ENCODE data around the gene PARP8. TPM values are rescaled to one million over a fixed set of nuclear protein-coding genes. Genes with fewer than 3 reads are reported as not detected.
"Not testable (repeated sequence)": the region's sequence is repeated elsewhere in the genome, so short reads cannot be mapped to it uniquely, and the experiment has no call there.

The PARP8 gene
- total RNA-seq, 4 donors from 2014 or later, result 3.6 to 26.0 (median 6.1) TPM

DNA sequence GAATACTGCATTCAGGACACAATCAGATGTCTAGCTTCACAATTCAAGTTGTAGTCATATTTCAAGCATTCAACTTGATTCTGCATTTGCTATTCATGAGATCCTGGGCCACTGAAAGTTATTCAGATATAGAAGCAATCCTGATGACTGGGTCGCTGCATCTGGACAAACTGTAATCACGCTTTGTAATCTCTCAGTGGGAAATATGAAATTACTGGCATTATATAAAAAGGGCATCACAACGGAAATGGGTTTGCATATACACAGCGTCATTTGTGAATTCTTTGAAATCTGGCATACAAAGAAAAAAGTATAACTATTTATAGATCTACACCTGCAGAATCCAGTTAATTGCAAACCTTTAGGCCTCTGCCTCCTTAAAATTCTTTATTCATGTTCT lies 102.2 kb downstream of the PARP8 start:
- no peak for DNase-seq
- no peak overlapping the region for H3K4me3 ChIP-seq
- H3K36me3 ChIP-seq, result no peaks in the 10 kb centered on the region
- H3K4me1 ChIP-seq, result no peaks in the 10 kb centered on the region
- no peak overlapping the region for H3K27ac ChIP-seq
- intact Hi-C loops (cut with DNase I; ENCODE audit: low total_unique reads) (no loop called here), in situ Hi-C loops (cut with MboI; ENCODE audit: low pct_ligation_motif_present in 1 of 4, low pct_unique_long_range_greater_than_20kb in 1 of 4, low sequenced_read_pairs in 3 of 4) (no loop called here)
- 81 to 87% methylated on average over 4 of the region's 4 CpGs for WGBS, 2 donors (ENCODE audit: low coverage in 1 of 2)
- TF ChIP-seq POLR2AphosphoS5 (IDR thresholded peaks at IDR 0.05), result no peak
- TF ChIP-seq, protein P1, sequence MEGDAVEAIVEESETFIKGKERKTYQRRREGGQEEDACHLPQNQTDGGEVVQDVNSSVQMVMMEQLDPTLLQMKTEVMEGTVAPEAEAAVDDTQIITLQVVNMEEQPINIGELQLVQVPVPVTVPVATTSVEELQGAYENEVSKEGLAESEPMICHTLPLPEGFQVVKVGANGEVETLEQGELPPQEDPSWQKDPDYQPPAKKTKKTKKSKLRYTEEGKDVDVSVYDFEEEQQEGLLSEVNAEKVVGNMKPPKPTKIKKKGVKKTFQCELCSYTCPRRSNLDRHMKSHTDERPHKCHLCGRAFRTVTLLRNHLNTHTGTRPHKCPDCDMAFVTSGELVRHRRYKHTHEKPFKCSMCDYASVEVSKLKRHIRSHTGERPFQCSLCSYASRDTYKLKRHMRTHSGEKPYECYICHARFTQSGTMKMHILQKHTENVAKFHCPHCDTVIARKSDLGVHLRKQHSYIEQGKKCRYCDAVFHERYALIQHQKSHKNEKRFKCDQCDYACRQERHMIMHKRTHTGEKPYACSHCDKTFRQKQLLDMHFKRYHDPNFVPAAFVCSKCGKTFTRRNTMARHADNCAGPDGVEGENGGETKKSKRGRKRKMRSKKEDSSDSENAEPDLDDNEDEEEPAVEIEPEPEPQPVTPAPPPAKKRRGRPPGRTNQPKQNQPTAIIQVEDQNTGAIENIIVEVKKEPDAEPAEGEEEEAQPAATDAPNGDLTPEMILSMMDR (IDR thresholded peaks at IDR 0.05), result no peak
- no peak for TF ChIP-seq EP300 (IDR thresholded peaks at IDR 0.05; ENCODE audit: low read depth)
- no peak for TF ChIP-seq POLR2A (IDR thresholded peaks at IDR 0.05)
- H3K27me3 ChIP-seq, result no peaks in the 10 kb centered on the region
- peaks cover 0 to 4% of the 10 kb centered on the region in 2 donors for H3K9me3 ChIP-seq

DNA sequence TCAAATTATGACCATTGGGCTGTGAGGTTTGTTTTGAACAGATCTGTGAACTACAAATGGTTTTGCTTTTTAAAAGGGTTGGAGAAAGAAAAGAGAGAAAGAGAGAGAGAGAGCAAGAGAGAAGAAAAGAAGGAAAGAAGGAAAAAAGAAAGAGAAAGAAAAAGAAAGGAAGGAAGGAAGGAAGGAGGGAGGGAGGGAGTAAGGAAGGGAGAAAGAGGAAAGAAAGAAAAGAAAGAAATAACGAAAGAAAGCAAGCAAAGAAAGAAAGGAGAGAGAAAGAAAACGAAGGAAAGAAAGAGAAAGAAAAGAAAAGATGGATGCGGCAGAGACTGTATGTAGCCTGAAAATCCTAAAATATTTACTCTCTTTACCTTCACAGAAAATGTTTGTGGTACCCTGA lies 104.0 kb downstream of the PARP8 start:
- 92 to 93% methylated on average over 2 to 3 of the region's 3 CpGs for WGBS, 2 donors (ENCODE audit: low coverage in 1 of 2)
- Histone ChIP-seq H3K9me3 (peaks cover 0 to 4% of the 10 kb centered on the region in 2 donors), H3K36me3 (no peaks in the 10 kb centered on the region), H3K4me1 (no peaks in the 10 kb centered on the region), H3K4me3 (no peak overlapping the region), H3K27me3 (no peaks in the 10 kb centered on the region), H3K27ac (no peak overlapping the region)
- intact Hi-C loops (cut with DNase I; ENCODE audit: low total_unique reads), result no loop called here
- TF ChIP-seq POLR2AphosphoS5 (IDR thresholded peaks at IDR 0.05) (no peak), POLR2A (IDR thresholded peaks at IDR 0.05) (no peak), EP300 (IDR thresholded peaks at IDR 0.05; ENCODE audit: low read depth) (no peak)
- TF ChIP-seq, protein P1 (IDR thresholded peaks at IDR 0.05), result no peak
- in situ Hi-C loops (cut with MboI; ENCODE audit: low pct_ligation_motif_present in 1 of 4, low pct_unique_long_range_greater_than_20kb in 1 of 4, low sequenced_read_pairs in 3 of 4), result no loop called here
- DNase-seq, result no peak

DNA sequence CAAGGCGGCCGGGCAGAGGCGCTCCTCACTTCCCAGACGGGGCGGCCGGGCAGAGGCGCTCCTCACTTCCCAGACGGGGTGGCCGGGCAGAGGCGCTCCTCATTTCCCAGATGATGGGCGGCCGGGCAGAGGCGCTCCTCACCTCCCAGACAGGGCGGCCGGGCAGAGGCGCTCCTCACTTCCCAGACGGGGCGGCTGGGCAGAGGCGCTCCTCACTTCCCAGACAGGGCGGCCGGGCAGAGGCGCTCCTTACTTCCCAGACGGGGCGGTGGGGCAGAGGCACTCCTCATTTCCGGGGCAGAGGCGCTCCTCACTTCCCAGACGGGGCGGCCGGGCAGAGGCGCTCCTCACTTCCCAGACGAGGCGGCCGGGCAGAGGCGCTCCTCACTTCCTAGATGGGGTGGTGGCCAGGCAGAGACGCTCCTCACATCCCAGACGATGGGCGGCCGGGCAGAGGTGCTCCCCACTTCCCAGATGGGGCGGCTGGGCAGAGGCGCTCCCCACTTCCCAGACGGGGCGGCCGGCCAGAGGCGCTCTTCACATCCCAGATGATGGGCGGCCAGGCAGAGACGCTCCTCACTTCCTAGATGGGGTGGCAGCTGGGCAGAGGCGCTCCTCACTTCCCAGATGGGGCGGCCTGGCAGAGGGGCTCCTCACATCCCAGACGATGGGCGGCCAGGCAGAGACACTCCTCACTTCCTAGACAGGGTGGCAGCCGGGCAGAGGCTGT lies 108.2 kb downstream of the PARP8 start:
- 97% methylated on average over 39 of the region's 51 CpGs; no CpG with 5 or more reads in 1 of the 2 donors for WGBS, 2 donors (ENCODE audit: low coverage in 1 of 2)
- H3K27ac ChIP-seq; H3K36me3 ChIP-seq; H3K4me1 ChIP-seq; intact Hi-C loops (cut with DNase I; ENCODE audit: low total_unique reads); DNase-seq; H3K9me3 ChIP-seq; H3K27me3 ChIP-seq; H3K4me3 ChIP-seq; in situ Hi-C loops (cut with MboI; ENCODE audit: low pct_ligation_motif_present in 1 of 4, low pct_unique_long_range_greater_than_20kb in 1 of 4, low sequenced_read_pairs in 3 of 4): not testable (repeated sequence)

DNA sequence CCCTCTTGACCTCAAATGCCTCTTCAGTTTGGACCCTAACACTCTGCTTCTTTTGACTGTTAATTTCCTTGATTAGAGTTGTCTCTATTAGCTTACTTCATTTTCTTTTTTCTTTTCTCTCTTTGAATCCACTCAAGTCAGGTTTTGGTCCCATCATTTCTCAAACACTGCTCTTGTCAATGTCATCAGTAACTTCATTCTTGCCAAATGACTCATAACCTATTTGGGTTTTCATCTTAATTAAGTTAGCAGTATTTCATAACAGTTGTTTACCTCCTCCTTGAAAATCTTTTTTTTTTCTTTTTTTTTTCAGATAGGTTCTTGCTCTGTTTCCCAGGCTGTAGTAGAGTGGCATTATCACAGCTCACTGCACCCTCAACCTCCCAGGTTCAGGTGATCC lies 119.6 kb downstream of the PARP8 start:
- in situ Hi-C loops (cut with MboI; ENCODE audit: low pct_ligation_motif_present in 1 of 4, low pct_unique_long_range_greater_than_20kb in 1 of 4, low sequenced_read_pairs in 3 of 4) (no loop called here), intact Hi-C loops (cut with DNase I; ENCODE audit: low total_unique reads) (no loop called here)
- DNase-seq, result no peak
- no peak overlapping the region for H3K27ac ChIP-seq
- no peaks in the 10 kb centered on the region for H3K4me1 ChIP-seq
- H3K4me3 ChIP-seq, result no peak overlapping the region
- TF ChIP-seq POLR2A (IDR thresholded peaks at IDR 0.05) (no peak), EP300 (IDR thresholded peaks at IDR 0.05; ENCODE audit: low read depth) (no peak), POLR2AphosphoS5 (IDR thresholded peaks at IDR 0.05) (no peak)
- TF ChIP-seq, protein P1 (IDR thresholded peaks at IDR 0.05), result no peak
- no peaks in the 10 kb centered on the region for H3K27me3 ChIP-seq
- H3K36me3 ChIP-seq, result no peaks in the 10 kb centered on the region
- H3K9me3 ChIP-seq, result no peaks in the 10 kb centered on the region

DNA sequence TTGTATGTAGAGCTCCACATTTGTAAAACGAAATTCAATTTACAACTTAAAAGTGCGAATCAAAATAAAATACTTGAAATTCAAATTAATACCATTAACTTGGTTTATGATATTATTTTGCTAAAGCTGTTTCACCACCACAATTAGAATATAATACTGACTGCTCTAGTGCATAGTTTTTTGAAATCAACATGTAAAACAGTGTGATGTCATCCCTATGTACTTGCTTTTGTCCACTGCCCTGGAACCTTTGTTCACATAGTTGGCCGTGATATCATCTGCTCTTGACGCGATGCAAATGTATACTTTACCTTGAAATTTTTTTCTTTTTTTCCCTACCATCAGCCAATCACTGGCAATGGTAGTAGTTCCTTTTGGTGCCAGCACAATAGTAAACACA lies 125.4 kb downstream of the PARP8 start:
- TF ChIP-seq EP300 (IDR thresholded peaks at IDR 0.05; ENCODE audit: low read depth) (no peak), POLR2A (IDR thresholded peaks at IDR 0.05) (no peak), POLR2AphosphoS5 (IDR thresholded peaks at IDR 0.05) (no peak)
- TF ChIP-seq, protein P1 (IDR thresholded peaks at IDR 0.05), result no peak
- Histone ChIP-seq H3K27ac (no peak overlapping the region), H3K4me1 (no peaks in the 10 kb centered on the region), H3K27me3 (no peaks in the 10 kb centered on the region), H3K9me3 (no peaks in the 10 kb centered on the region), H3K36me3 (no peaks in the 10 kb centered on the region), H3K4me3 (no peak overlapping the region)
- WGBS, 2 donors (ENCODE audit: low coverage in 1 of 2), result 91 to 93% methylated on average over 5 of the region's 5 CpGs
- no peak for DNase-seq
- in situ Hi-C loops (cut with MboI; ENCODE audit: low pct_ligation_motif_present in 1 of 4, low pct_unique_long_range_greater_than_20kb in 1 of 4, low sequenced_read_pairs in 3 of 4) (no loop called here), intact Hi-C loops (cut with DNase I; ENCODE audit: low total_unique reads) (no loop called here)
